HepG2 (cell line): Measurements from ENCODE around the gene SORD. TPM values are rescaled to one million over a fixed set of nuclear protein-coding genes. Genes with fewer than 3 reads are reported as not detected.

Experiments
- ASH2L ChIP-seq: fragments of 300-600, 200-600 bp; sonication (generic); IDR thresholded peaks from 2 replicates; pipeline ENCODE4 v1.7.0; 2017; ENCODE audit warnings: low read depth, mild to moderate bottlenecking, moderate library complexity, mixed read lengths, low read length; ENCODE audit not compliant: insufficient read length
- CREBL2 ChIP-seq: sonication (generic); formaldehyde crosslinking; IDR thresholded peaks from 2 replicates; pipeline ENCODE4 v1.8.1; 2023; ENCODE audit warnings: missing genetic modification reagents, mild to moderate bottlenecking, borderline replicate concordance
- GPBP1L1 ChIP-seq: sonication (generic); formaldehyde crosslinking; IDR thresholded peaks from 2 replicates; pipeline ENCODE4 v1.5.0; 2020; ENCODE audit warnings: mild to moderate bottlenecking, missing genetic modification reagents
- KDM2A ChIP-seq: sonication (generic); formaldehyde crosslinking; IDR thresholded peaks from 2 replicates; pipeline ENCODE4 v1.4.0; 2020; ENCODE audit warnings: low read depth, missing genetic modification reagents, borderline replicate concordance
- PAXIP1 ChIP-seq: sonication (generic); formaldehyde crosslinking; conservative IDR thresholded peaks from 2 replicates; pipeline ENCODE4 v1.4.0; 2020; ENCODE audit warnings: mild to moderate bottlenecking, missing genetic modification reagents, moderate library complexity
- PBX2 ChIP-seq: IDR thresholded peaks from 2 replicates; pipeline ENCODE4 v1.6.1; 2016; ENCODE audit warnings: control low read depth
- POGZ ChIP-seq: sonication (generic); formaldehyde crosslinking; IDR thresholded peaks from 2 replicates; pipeline ENCODE4 v1.4.0; 2020; ENCODE audit warnings: mild to moderate bottlenecking, missing genetic modification reagents
- TIGD3 ChIP-seq: sonication (generic); formaldehyde crosslinking; IDR thresholded peaks from 2 replicates; pipeline ENCODE4 v1.5.1; 2020; ENCODE audit warnings: mild to moderate bottlenecking, missing genetic modification reagents, borderline replicate concordance
- ZNF891 ChIP-seq: sonication (generic); formaldehyde crosslinking; IDR thresholded peaks from 2 replicates; pipeline ENCODE4 v1.5.0; 2020; ENCODE audit warnings: mild to moderate bottlenecking, missing genetic modification reagents
- polyA plus RNA-seq, 8 experiments: library from polyadenylated mRNA; depleted of rRNA in 3 of 8; stranded (reverse) in 7 of 8; unstranded in 1 of 8; fragments of >200 nt; fragmentation: Illumina TruSeq in 4 of 8; extraction: Trizol in 4 of 8; gene quantifications; 2 replicates each; pipeline versions ENCODE4 v1.2.1 to v1.2.3, GENCODE V29; 2011 to 2016; ENCODE audit warnings: low read depth in 4 of 8, missing spikeins in 1 of 8, mixed read lengths in 1 of 8; ENCODE audit not compliant: insufficient read depth in 1 of 8
- total RNA-seq, 5 experiments: library from RNA; depleted of rRNA; stranded (reverse); fragments of >200 nt; fragmentation: Illumina TruSeq; extraction: Trizol; gene quantifications; 2 replicates each; pipeline ENCODE4 v1.2.3, GENCODE V29; 2016; ENCODE audit warnings: low read depth in 1 of 5
- TF ChIP-seq, protein P1 (sequence below): sonication (generic); formaldehyde crosslinking; IDR thresholded peaks from 2 replicates; pipeline ENCODE4 v1.8.1; 2022; ENCODE audit warnings: low read depth, mild to moderate bottlenecking, missing genetic modification reagents
- TF ChIP-seq, protein P2 (sequence below): sonication (generic); formaldehyde crosslinking; IDR thresholded peaks from 2 replicates; pipeline ENCODE4 v1.5.0; 2020; ENCODE audit warnings: mild to moderate bottlenecking, missing genetic modification reagents, borderline replicate concordance

The SORD gene
- total and polyA plus RNA-seq, 2 of the 13 experiments (the other 11 are each of a cell fraction or from before 2014, with no cell fraction given): 59.1 to 95.3 TPM

- TF ChIP-seq, protein P1, sequence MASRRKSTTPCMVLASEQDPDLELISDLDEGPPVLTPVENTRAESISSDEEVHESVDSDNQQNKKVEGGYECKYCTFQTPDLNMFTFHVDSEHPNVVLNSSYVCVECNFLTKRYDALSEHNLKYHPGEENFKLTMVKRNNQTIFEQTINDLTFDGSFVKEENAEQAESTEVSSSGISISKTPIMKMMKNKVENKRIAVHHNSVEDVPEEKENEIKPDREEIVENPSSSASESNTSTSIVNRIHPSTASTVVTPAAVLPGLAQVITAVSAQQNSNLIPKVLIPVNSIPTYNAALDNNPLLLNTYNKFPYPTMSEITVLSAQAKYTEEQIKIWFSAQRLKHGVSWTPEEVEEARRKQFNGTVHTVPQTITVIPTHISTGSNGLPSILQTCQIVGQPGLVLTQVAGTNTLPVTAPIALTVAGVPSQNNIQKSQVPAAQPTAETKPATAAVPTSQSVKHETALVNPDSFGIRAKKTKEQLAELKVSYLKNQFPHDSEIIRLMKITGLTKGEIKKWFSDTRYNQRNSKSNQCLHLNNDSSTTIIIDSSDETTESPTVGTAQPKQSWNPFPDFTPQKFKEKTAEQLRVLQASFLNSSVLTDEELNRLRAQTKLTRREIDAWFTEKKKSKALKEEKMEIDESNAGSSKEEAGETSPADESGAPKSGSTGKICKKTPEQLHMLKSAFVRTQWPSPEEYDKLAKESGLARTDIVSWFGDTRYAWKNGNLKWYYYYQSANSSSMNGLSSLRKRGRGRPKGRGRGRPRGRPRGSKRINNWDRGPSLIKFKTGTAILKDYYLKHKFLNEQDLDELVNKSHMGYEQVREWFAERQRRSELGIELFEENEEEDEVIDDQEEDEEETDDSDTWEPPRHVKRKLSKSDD (CRISPR knock-in tag): no peak
- TF ChIP-seq TIGD3 (CRISPR knock-in tag) (0 out of 2 replicates have a peak, but pooled peaks have one; percentile 67), ZNF891 (CRISPR knock-in tag) (peak; percentile 71; the same call in 1 of the 2 replicates), CREBL2 (CRISPR knock-in tag) (no peak), GPBP1L1 (CRISPR knock-in tag) (no peak), ASH2L (no peak), PBX2 (no peak), PAXIP1 (CRISPR knock-in tag) (peak; percentile 48; the same call in 1 of the 2 replicates), POGZ (0 out of 2 replicates have a peak, but pooled peaks have one; percentile 11), KDM2A (CRISPR knock-in tag) (peak; percentile 86)
- TF ChIP-seq, protein P2, sequence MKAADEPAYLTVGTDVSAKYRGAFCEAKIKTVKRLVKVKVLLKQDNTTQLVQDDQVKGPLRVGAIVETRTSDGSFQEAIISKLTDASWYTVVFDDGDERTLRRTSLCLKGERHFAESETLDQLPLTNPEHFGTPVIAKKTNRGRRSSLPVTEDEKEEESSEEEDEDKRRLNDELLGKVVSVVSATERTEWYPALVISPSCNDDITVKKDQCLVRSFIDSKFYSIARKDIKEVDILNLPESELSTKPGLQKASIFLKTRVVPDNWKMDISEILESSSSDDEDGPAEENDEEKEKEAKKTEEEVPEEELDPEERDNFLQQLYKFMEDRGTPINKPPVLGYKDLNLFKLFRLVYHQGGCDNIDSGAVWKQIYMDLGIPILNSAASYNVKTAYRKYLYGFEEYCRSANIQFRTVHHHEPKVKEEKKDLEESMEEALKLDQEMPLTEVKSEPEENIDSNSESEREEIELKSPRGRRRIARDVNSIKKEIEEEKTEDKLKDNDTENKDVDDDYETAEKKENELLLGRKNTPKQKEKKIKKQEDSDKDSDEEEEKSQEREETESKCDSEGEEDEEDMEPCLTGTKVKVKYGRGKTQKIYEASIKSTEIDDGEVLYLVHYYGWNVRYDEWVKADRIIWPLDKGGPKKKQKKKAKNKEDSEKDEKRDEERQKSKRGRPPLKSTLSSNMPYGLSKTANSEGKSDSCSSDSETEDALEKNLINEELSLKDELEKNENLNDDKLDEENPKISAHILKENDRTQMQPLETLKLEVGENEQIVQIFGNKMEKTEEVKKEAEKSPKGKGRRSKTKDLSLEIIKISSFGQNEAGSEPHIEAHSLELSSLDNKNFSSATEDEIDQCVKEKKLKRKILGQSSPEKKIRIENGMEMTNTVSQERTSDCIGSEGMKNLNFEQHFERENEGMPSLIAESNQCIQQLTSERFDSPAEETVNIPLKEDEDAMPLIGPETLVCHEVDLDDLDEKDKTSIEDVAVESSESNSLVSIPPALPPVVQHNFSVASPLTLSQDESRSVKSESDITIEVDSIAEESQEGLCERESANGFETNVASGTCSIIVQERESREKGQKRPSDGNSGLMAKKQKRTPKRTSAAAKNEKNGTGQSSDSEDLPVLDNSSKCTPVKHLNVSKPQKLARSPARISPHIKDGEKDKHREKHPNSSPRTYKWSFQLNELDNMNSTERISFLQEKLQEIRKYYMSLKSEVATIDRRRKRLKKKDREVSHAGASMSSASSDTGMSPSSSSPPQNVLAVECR: peak; percentile 77; the same call in 1 of the 2 replicates
Observed at GRCh38 chr15:45022871-45023658, at the start of gene SORD (continued).
